GM19324 (cell line): Measurements from ENCODE around the gene MYO18B.

Experiments
- ATAC-seq: cut with Tn5 transposase; IDR thresholded peaks from one replicate; pipeline ENCODE4 v1.9.1; 2021; ENCODE audit warnings: mild to moderate bottlenecking, moderate library complexity; ENCODE audit not compliant: unreplicated experiment, low FRiP score

The MYO18B gene

DNA sequence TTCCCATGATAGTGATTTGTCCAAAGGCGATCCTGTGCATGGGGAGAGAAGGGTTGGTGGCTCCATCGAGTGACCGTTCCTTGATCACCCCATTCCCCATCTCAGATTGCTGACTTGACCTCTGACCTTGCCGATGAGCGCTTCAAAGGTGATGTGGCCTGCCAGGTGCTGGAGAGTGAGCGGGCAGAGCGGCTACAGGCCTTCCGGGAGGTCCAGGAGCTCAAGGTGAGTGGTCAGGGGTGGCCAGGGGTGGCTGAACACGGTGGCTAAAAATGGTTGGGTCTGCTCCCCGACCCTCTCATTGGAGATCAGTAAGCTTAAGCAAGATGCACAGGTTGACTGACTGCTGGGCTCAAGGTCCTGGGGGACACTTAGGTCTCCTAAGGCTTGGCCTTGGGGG lies 148.7 kb downstream of the MYO18B start:
- ATAC-seq: no peak

DNA sequence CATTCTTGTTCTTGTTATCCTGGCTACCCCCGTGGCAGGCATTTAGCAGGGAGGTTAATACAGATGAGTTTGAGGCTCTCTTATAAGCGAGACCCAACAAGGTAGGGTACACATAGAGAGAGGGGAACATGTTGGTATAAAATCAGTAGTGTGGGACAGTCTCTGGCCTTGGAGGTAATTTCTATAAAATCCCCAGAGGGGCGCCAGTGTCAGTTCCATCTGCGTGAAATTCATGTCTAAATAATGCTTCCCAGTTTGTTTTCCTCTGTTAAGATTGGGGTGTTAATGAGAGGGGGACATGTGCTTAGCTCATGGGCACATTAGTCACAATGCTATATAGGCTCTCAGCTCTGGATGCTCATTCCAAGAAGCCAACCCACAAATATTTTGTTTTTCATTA lies 150.7 kb downstream of the MYO18B start:
- no peak for ATAC-seq

DNA sequence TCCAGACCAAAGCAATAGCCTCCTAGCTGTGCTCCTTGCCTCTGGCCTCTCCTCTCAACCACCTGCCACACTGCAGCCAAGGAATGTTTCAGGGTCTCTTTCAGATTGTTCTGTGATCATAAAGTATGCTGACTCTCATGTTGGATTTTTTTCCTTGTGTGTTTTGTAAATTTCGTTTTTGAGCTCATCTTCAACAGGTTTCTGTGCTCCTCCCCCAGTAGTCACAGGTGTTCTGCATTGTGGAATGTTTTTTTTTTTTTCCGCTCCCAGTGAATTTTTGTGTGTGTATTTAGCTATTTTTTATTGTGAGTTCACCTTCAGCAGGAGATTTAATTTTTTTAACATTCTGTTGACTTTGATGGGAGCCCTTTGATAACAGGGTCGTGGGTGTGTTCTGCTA lies 153.7 kb downstream of the MYO18B start:
- no peak for ATAC-seq

DNA sequence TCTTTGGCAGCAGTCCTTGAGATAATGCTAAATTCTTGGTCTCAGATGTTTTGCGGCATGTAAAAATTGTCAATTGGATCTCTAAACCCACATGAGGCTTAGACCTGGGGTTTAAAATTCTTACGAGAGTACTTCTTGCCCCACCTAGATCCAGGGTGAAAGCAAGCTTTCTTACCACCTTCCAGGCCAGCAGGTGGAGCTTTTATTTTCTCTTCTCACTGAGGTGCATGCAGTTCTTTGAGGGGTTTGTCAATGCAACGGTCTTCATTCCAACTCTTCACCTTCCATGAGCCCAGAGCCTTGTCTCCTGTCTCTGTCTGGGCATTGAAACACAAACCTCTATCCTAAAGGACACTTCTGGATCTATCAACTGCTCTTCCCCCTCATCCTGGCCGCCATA lies 154.1 kb downstream of the MYO18B start:
- ATAC-seq: no peak

DNA sequence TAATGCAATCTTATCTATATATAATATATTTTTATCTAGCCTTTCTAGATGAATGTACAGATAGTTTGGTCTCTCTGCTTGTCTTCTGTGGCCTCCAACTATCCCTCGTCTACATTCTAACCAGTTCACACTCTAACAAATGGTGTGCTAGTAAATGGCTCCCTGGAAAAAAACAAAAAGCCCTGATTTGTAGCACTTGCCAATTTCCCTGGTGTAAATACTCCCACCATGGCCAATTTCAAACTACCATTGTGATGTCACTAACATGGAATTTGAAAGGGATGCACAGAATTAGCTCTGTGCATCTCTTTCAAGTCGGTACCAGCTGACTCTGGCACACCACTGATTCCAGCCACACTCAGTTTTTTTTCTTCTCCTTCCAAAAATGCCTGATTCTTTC lies 154.6 kb downstream of the MYO18B start:
- ATAC-seq: no peak

DNA sequence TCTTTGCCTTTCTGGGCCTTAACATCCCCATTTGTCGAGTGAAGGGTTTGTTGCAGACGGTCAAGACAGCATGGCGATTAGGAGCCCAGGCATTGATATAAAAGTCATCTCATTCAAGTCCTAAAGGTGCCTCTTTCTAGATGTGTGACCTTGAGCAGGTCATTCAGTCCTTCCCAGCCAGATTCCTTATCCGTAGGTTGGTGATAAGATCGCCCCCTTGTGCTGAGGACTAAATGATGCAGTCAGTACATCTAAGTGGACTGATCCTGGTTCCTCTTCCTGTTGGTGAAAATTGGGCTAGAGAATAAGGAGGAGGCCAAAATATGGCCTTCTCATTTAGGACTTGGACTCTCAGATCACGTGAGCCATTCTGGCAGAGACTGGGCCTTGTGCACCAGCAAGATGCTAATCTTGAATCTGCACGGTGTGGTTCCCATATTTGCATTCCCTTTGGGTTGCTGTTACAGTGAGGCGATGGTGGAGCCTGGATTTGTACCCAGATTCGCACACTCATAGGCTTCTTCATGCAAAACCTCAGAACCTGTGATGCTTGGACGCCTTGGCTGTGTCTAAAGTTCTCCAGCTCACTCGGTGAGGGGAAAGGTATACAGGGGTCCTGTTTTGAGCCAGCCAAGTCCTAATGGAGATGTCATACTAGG lies 156.8 kb downstream of the MYO18B start:
- ATAC-seq: no peak

DNA sequence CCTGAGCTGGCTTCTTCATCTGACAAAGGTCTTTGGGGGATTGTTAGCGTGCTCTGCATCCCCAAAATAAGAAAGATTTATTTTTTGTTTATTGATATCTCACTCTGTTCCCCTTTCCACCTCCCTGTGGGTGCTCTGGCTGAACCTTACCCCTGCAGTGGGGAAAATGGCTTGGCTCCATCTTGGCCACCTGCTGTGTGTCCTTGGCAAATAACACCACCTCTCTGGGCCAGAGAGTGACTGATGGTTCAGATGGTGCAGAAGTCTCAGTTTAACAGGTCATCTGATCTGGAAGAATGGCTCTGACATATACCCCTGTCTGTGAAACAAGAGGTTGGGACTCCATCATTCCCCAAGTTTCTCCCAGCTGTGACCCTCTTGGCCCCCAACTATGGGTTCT lies 157.6 kb downstream of the MYO18B start:
- no peak for ATAC-seq

DNA sequence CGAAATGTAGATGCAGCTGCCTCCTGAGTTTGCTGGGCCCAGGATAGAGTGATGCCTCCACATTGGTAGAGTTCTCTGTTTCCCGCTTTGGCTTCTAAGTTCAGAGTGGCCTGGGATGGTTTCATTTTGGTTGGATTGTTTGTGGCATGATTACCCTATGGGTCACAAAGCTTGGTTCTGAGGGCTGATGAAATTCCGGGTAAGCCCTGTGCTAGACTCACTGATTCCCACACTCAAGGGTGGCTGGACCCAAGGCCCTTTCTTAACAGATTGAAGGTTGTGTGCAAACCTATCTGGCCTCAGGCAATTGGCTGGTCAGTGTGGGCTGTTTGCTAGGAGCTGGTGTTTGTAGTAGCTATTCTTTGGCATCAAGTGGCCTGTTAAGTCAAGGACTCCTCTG lies 158.4 kb downstream of the MYO18B start:
- no peak for ATAC-seq

DNA sequence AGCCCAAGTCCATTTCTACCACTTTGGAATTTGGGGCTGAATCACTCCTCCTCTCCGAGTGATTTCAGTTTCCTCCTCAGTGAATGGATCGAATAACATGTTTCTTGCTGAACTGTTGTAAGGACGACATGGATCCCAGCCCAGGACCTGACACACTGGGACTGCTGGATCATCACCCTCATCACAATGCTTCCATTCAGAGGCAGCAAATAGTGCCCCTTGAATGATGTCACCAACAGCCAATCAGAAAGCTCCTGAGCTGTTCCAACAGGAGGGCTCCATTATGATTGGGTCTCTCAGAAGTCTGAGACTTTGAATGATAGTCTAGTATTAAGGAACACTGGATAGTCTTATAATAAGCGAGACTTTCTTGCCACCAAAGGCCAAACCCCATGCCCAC lies 158.9 kb downstream of the MYO18B start:
- ATAC-seq: no peak

DNA sequence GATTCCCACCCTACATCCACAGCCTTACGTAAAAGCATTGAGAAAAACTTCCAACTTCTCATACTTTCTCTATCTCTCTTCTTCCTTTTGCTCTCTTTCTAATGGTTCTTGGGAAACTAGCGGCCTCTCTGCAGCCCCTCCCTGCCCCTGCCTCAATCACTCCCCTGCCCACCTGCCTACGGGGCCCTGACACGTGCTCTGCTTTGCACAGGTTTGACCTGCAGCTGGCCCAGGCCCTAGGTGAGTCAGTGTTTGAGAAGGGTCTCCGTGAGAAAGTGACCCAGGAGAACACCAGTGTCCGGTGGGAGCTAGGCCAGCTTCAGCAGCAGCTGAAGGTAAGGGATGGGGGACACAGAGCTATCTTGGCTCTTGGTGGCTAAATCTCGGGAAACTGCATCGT lies 160.4 kb downstream of the MYO18B start:
- no peak for ATAC-seq

DNA sequence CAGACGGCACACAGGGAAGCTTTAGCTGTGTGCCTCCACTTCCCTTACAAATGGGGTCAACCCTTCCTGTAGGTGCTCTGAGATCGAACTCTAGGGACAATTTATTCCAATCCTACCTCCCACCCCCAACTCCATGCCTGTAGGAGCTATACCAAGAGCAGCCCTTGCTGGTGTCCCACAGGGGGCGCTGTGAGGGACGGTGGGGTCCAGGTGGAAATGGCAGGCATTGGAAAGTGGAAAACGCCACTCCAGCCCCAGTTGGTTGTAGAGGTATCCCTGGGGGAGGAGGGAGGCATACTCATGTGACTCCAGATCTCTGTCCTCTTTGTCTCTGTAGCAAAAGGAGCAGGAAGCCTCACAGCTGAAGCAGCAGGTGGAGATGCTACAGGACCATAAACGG lies 161.3 kb downstream of the MYO18B start:
- ATAC-seq: no peak

DNA sequence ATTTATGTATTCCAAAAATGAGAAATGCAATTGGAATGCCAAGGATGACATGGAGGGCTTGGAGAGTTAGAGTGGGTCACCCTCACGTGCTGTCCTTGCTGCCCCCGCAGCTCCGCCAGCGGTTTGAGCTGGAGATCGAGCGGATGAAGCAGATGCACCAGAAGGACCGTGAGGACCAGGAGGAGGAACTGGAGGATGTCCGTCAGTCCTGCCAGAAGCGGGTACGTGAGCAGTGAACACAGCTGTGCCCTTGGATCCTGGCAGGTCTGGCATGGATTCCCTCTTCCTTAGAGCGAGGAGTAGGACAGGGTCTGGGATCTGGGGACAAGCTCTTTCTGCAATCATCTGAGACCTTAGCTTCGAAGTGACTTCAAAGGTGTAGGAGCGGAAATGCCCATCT lies 166.2 kb downstream of the MYO18B start:
- no peak for ATAC-seq

DNA sequence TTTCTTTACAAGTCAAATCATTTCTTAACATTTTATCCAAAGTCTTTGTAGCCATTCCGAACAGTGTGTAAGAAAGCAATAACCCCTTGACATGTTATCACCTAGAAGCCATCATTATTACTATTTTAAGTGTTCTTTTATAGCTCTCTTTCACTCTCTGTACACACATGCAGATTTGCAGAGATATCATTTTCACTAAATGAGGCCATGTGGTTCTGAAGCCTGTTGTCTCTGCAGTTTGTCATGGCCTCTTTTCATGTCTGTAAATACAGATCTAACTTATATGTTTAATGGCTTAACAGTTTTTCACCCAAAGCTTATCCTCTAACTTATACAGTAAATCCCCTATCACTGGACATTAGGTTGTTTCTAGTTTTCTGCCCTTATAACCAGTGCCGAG lies 166.8 kb downstream of the MYO18B start:
- ATAC-seq: no peak

DNA sequence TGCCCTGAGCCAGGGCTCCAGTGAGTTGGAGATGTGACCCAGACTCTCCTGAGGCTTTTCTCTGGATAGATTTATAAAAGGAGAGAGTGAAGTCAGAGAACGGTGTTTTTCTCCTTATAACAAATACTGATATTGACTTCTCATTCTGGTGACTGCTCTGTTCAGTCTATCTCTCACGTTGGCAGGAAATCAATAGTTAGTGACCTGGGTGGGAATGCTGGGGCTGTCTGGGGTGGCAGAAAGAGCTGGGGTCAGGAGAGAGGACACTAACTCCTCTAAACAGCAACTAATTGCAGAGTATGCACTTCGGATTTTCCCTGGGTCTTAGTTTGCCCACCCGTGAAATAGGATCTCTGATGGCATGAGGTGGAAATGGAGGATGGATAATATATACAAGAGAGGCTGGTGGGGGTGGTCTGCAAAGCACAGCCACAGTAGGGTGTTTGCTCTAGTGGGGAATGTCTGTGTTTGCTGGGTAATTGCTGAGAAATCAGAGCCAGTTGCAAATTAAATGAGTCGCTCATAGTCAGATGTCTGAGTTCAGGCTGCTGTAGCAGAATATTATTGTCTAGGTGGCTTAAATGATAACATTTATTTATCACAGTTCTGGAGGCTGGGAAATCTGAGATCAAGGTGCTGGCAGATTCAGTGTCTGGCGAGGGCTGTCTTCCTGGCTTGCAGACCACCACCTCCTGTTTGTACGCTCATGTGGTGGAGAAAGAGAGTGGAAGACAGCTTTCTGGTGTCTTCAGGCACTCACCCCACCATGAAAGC lies 167.8 kb downstream of the MYO18B start:
- no peak for ATAC-seq

DNA sequence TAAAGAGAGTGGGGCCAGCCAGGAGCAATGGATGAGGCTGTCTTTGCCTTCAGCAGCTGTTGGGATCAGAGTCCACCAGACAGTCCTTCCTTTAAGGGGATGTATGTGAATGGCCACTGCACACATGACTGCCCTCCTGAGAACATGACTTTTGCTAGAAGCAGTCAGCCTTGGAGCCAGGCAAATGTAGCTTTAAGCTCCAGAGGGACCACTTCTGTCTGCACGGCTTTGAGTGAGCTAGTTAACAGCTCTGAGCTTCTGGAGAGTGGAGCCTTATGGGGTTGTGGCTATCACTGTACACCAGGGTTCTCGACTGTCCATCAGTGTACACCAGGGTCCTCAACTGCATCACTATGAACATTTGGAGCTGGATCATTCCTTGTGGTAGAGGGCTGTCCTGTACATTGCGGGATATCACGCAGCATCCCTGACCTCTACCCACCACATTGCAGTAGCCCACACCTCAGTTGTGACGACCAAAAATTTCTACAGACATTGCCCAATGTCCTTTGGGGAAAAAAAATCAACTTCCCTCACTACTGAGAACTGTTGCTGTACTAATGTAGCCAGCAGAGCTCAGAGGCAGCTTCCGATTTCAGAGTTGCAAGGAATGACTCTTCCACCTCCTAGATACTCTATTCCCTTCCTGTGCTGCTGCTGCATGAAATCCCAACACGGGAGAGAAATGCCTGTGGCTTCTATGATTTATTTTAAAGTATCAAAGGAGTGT lies 169.4 kb downstream of the MYO18B start:
- ATAC-seq: no peak

DNA sequence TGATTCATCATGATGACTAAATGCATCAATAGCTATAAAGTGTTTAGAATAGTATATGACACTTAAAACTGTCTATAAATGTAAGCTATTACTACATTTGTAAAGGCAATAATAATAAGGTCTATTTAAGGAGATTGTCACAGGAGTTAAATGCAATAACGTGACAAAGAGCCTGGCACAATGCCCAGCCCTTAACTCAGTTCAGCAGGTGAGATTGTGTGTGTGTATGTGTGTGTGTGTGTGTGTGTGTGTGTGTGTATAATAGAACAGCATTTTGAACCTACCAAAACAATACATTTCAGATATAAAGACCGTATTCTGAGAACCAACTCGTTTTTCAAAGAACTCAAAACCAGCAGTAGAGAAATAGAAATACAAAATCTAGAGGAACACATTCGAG lies 177.5 kb downstream of the MYO18B start:
- no peak for ATAC-seq

DNA sequence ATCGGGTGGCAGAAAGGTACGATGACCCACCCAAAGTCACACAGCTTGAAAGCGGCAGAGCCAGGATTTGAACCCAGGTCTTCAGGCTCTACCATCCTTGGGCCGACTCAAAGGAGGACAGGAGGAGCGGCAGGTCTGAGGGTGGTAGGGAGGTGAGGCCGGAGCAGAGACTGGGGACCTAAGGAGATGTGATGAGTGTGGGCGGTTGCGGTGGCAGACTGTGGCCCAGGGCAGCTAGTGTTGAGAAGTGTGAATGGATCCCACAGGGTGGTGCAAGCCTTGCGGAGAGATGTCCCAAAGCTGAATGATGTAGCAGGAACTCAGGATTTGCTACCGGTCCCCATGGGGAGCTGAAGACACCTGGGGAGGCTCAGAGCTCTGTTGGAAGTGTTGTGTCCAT lies 180.2 kb downstream of the MYO18B start:
- ATAC-seq: no peak

DNA sequence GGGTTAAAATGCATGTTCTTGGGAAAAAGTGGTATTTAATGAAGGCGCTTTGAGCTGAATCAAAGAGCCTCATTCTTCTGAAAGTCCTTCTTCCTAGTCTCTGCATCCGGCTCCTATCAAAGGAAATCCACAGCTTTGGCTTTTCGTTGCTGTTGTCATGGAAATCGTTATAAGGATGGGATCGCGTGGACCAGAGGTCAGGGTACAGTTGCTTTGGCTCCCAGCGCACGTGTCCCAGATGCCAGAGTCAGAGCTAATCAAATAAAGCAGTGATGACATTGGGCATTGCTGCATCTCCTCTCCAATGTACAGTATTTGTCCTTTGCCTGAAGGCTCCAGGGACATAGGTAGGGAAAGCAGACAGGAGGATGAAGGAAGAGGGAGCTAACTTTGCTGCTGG lies 181.9 kb downstream of the MYO18B start:
- no peak for ATAC-seq

DNA sequence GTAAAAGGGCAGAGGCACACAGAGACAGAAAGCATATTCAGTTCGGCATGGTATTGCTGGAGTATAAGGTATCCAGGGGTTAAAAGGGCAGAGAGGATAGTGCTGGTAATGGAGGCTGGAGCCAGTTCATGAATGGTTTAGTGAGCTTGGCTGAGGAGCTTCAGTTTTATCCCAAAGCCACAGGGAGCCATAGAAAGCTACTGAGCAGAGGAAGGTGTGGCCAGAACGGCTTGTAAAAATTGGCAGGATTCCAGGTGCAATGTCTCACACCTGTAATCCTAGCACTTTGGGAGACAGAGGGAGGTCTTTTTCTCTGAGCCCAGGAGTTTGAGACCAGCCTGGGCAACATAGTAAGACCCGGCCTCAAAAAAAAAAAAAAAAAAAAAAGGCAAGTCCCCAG lies 186.1 kb downstream of the MYO18B start:
- ATAC-seq: no peak

DNA sequence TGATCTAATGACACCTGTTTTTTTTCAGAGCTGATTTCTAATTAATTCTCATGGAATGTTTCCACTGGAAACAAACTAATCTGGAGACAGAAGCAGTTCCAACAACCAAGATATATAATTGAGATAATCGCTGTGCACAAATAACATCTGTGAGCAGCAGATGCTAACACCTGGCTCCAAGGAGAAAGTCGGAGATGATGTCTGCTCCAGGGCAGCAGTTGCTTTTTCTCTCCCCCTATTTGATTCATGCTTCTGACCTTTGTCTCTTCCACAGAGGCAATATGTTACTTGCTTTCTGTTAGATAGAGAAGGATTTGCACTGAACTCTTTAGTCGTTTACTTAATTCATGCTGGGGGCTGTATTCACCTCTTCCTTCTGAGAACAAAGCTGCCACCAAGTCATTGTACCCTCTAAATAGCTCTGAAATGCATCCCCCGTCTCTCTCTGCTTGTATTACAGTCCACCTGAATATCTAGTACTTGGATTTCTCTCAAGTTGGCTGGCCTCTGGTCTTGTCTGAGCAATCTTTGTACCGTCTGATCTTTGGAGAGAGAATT lies 187.4 kb downstream of the MYO18B start:
- ATAC-seq: no peak

DNA sequence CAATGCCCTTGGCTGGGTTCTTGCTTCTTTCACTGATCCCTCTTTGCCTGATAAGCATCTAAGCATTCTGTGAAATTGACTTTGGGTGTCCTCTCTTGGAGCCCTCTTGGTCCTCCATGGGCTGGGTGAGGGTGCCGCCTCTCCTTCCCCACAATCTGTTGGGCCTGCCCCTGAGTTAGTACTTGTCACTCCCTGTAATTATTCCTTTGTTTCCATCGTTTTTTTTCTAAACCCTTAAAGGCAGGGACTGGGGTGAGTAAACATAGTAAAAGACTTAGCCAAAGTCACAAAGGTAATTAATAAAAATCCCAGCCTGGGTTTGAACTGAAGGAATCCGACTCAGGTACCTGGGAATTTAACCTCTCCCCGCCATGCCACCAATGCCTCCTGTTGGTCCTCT lies 188.1 kb downstream of the MYO18B start:
- no peak for ATAC-seq
